Measurements from ENCODE around the gene STAG2.

DNA sequence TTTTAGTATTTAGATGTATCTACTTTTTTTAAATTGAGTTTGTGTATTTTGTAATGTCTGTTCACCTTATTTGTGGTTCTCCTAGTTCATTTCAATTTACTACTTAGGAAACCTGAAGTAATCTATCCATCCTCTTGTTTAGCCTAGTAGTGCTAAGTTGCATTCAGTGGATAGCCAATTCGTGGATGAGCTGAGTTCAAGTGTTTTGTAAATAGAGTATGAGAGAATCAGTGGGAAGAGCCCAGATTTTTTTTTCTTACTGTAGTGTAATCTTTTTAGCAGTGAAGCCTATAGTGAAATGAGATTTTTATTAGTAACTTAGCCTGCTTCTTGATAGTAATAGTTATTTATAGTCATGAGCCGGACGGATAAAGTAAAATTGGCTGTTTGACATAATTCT is 21.7 kb downstream of the STAG2 start:
- TF ChIP-seq, protein P1, sequence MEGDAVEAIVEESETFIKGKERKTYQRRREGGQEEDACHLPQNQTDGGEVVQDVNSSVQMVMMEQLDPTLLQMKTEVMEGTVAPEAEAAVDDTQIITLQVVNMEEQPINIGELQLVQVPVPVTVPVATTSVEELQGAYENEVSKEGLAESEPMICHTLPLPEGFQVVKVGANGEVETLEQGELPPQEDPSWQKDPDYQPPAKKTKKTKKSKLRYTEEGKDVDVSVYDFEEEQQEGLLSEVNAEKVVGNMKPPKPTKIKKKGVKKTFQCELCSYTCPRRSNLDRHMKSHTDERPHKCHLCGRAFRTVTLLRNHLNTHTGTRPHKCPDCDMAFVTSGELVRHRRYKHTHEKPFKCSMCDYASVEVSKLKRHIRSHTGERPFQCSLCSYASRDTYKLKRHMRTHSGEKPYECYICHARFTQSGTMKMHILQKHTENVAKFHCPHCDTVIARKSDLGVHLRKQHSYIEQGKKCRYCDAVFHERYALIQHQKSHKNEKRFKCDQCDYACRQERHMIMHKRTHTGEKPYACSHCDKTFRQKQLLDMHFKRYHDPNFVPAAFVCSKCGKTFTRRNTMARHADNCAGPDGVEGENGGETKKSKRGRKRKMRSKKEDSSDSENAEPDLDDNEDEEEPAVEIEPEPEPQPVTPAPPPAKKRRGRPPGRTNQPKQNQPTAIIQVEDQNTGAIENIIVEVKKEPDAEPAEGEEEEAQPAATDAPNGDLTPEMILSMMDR (conservative IDR thresholded peaks at IDR 0.05; ENCODE audit: low read depth, low read length): no peak
- TF ChIP-seq EZH2 (IDR thresholded peaks at IDR 0.05; ENCODE audit: low read length, unreplicated experiment): no peak
